Body of pancreas (tissue), 4 donors: ENCODE measurements around the gene GLYATL3. TPM values are rescaled to one million over a fixed set of nuclear protein-coding genes. Genes with fewer than 3 reads are reported as not detected.
A peak's percentile ranks its signal among the peaks of the same experiment; 100 is the strongest.

Experiments
- ATAC-seq: fragments of 150-250 bp; one replicate; pipeline ENCODE4 v1.9.1; 2016
- DNase-seq, 4 donors: peaks; one replicate each; pipeline ENCODE4 v3.0.0-alpha.2; 2019
- H3K27ac ChIP-seq, 4 donors: fragments of 200-600 bp; sonication (generic); 1 replicate in 3 of 4; 2 replicates in 1 of 4; pipeline versions ENCODE4 v1.5.1 to v1.6.1; 2016 to 2019; ENCODE audit warnings: mild to moderate bottlenecking in 1 of 4, mixed read lengths in 1 of 4, moderate library complexity in 1 of 4
- H3K27me3 ChIP-seq, 2 donors: fragments of 200-600 bp; sonication (generic); one replicate each; pipeline ENCODE4 v1.6.0; 2016; ENCODE audit warnings: mild to moderate bottlenecking in 1 of 2
- H3K36me3 ChIP-seq, 2 donors: fragments of 200-600 bp; sonication (generic); replicated peaks in 1 of 2; 2 replicates each; pipeline ENCODE4 v1.5.1; 2016; ENCODE audit warnings: low read depth in 2 of 2; ENCODE audit not compliant: insufficient read depth in 1 of 2
- H3K4me1 ChIP-seq: fragments of 200-600 bp; sonication (generic); one replicate; pipeline ENCODE4 v1.6.0; 2016
- H3K4me3 ChIP-seq, 2 donors: fragments of 200-600 bp; sonication (generic); 1 replicate in 1 of 2; 2 replicates in 1 of 2; pipeline ENCODE4 v1.5.1; 2016 to 2019
- H3K9me3 ChIP-seq, 3 donors: fragments of 200-600 bp; sonication (generic); 1 replicate in 2 of 3; 2 replicates in 1 of 3; pipeline ENCODE4 v1.5.1; 2016
- POLR2A ChIP-seq, 3 donors: fragments of 450-650 bp; IDR thresholded peaks; one replicate each; pipeline ENCODE4 v1.6.1; 2016; ENCODE audit warnings: antibody characterized with exemption in 3 of 3, mild to moderate bottlenecking in 2 of 3
- WGBS, 2 donors: methylation state at CpG; one replicate each; pipeline ENCODE4 v1.1.5; 2017; 5-methylcytosine and 5-hydroxymethylcytosine counted together
- intact Hi-C: fragments of 100-400 bp; cut with DNase I; formaldehyde crosslinking; loops from one replicate; pipeline ENCODE4 v1.15.1; 2023
- total RNA-seq, 2 donors: library from RNA; depleted of rRNA; stranded (reverse); fragments of >200 nt; gene quantifications; one replicate each; pipeline ENCODE4 v1.1.0, GENCODE V29; 2016
- TF ChIP-seq, protein P1 (sequence below), 7 experiments: fragments of 450-650 bp in 4 of 7; fragments of 200-600 bp in 3 of 7; sonication (generic) in 3 of 7; IDR thresholded peaks; one replicate each; pipeline ENCODE4 v1.5.1; 2016 to 2019; ENCODE audit warnings: antibody characterized with exemption in 7 of 7

The GLYATL3 gene
- not detected for total RNA-seq

DNA sequence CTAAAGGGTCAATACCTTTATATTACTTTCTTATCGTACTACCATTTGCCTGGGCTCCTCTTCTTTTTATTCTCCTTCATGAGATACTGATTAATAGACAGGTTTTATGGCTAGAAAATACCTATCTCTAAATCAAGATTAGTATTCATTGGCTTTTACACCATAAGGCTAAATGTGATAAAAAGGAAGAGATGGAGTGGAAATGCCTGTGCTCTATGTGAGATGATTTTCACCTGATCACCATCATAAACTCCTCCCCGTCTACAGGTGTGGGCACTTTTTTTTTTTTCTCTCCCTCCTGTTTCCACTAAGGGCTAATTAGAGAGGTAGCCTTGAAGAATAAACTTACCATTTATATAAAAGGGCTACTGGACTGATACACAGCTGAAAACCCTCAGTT is at the start of gene GLYATL3:
Gene GLYATL3 (plus strand): TSS at position 301 of the 400 bp plus-strand sequence. CDS start 12,068 bp downstream, outside the sequence.
- H3K4me1 ChIP-seq = no peaks in the 10 kb centered on the region
- no peaks in the 10 kb centered on the region for H3K9me3 ChIP-seq
- no peak within 1 kb of the TSS for H3K27ac ChIP-seq
- 41 to 56% methylated on average over 2 of the region's 2 CpGs for WGBS, 2 donors
- no peaks in the 10 kb centered on the region for H3K36me3 ChIP-seq
- intact Hi-C loops = no loop called here
- H3K4me3 ChIP-seq = no peak within 1 kb of the TSS
- no peaks in the 10 kb centered on the region for H3K27me3 ChIP-seq
- ATAC-seq = no peak
- no peak for DNase-seq
- TF ChIP-seq, protein P1, sequence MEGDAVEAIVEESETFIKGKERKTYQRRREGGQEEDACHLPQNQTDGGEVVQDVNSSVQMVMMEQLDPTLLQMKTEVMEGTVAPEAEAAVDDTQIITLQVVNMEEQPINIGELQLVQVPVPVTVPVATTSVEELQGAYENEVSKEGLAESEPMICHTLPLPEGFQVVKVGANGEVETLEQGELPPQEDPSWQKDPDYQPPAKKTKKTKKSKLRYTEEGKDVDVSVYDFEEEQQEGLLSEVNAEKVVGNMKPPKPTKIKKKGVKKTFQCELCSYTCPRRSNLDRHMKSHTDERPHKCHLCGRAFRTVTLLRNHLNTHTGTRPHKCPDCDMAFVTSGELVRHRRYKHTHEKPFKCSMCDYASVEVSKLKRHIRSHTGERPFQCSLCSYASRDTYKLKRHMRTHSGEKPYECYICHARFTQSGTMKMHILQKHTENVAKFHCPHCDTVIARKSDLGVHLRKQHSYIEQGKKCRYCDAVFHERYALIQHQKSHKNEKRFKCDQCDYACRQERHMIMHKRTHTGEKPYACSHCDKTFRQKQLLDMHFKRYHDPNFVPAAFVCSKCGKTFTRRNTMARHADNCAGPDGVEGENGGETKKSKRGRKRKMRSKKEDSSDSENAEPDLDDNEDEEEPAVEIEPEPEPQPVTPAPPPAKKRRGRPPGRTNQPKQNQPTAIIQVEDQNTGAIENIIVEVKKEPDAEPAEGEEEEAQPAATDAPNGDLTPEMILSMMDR (IDR thresholded peaks at IDR 0.05) = no peak
- no peak for TF ChIP-seq POLR2A (IDR thresholded peaks at IDR 0.05)

DNA sequence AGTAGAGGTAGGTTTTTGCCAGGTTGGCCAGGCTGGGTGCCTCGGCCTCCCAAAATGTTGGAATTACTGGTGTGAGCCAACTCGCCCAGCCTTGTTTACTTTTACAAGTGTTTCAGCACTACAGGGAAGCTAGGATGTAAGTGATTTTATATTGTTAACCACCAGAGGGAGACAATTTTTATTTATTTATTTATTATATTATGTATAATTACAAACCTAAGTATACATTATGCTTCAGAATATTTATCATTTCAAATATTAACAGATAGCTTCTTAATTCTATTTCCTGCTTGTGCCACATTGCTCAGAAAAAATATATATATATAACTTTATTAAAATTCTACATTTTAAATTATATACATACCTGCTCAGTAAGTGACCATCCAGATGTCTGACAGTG is 46.5 kb upstream of the GLYATL3 start:
- TF ChIP-seq POLR2A (IDR thresholded peaks at IDR 0.05) = no peak
- TF ChIP-seq, protein P1 (IDR thresholded peaks at IDR 0.05) = peak in 4 of 7 experiments; percentile 8 to 34 (median 23)
- no peak overlapping the region for H3K27ac ChIP-seq
- DNase-seq = no peak
- H3K27me3 ChIP-seq = no peaks in the 10 kb centered on the region
- no peaks in the 10 kb centered on the region for H3K9me3 ChIP-seq
- peaks cover 0 to 14% of the 10 kb centered on the region in 2 donors for H3K36me3 ChIP-seq
- WGBS, 2 donors = 66 to 71% methylated on average over 2 of the region's 2 CpGs
- intact Hi-C loops = no loop called here
- no peak for ATAC-seq
- H3K4me1 ChIP-seq = no peaks in the 10 kb centered on the region
- no peak overlapping the region for H3K4me3 ChIP-seq

DNA sequence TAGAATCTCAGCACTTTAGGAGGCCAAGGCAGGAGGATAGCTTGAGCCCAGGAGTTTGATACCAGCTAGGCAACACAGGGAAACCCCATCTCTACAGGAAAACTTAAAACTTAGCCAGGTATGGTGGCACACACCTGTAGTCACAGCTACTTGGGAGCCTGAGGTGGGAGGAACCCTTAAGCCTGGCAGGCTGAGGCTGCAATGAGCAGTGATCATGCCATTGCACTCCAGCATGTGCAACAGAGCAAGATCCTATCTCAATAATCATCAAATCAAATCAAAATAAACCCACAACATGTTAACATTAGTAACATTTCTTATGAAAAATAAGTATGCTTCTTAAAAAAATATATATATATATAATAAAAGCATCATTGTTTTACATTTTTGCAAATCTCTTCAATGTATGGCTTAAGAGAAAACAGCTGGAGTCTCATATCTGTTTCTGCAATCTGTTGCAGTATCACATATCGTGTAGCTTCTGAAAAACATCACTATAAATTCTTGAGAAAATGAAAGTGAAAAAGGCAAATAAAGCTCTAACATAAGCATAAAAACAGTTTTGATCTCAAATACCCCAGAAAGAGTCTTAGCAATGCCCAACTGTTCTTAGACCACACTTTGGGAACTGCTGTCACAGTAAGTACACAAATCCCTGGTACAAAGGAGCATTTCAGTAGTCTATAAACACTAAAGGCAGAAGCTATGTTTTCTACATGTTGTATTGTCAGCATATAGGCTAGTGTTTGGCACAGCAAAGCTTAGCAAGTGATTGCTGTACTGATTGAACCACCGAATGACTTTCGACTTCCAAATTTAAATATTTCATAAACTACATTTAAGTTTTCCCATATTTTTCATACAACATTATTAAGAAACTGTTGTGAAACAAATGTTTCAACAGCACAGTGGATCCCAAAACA is 44.7 kb upstream of the GLYATL3 start:
- Histone ChIP-seq H3K9me3 (no peaks in the 10 kb centered on the region), H3K27ac (no peak overlapping the region), H3K4me3 (no peak overlapping the region), H3K36me3 (peaks cover 0 to 14% of the 10 kb centered on the region in 2 donors), H3K4me1 (peaks cover 4% of the 10 kb centered on the region), H3K27me3 (no peaks in the 10 kb centered on the region)
- TF ChIP-seq POLR2A (IDR thresholded peaks at IDR 0.05) = no peak
- TF ChIP-seq, protein P1 (IDR thresholded peaks at IDR 0.05) = no peak
- DNase-seq (no peak), ATAC-seq (no peak)
- intact Hi-C loops = no loop called here
- WGBS, 2 donors = 90 to 95% methylated on average over 3 of the region's 3 CpGs

DNA sequence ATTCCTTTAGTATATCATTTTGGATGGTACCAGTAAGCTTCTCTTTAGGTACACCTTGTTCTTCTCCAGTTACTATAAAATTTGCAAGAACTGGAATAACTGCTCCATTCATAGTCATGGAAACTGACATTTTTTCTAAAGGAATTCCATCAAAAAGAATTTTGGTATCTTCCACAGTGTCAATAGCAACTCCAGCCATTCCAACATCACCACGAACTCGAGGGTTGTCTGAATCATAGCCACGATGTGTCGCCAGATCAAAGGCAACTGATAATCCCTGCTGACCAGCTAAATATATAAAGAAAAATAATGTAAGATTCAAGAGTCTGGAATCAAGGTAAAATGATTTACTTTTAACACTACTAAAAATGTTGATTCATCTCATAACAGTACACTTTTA is 42.0 kb upstream of the GLYATL3 start:
- Histone ChIP-seq H3K27ac (no peak overlapping the region), H3K27me3 (no peaks in the 10 kb centered on the region), H3K36me3 (peaks cover 0 to 10% of the 10 kb centered on the region in 2 donors), H3K4me3 (no peak overlapping the region), H3K9me3 (no peaks in the 10 kb centered on the region), H3K4me1 (peaks cover 19% of the 10 kb centered on the region)
- ATAC-seq (no peak), DNase-seq (no peak)
- no peak for TF ChIP-seq POLR2A (IDR thresholded peaks at IDR 0.05)
- TF ChIP-seq, protein P1 (IDR thresholded peaks at IDR 0.05) = no peak
- WGBS, 2 donors = 61 to 70% methylated on average over 4 of the region's 4 CpGs
- intact Hi-C loops = no loop called here
